HG02840 (cell line): ENCODE results near the gene GDAP1L1.
"Not testable (repeated sequence)": the region's sequence is repeated elsewhere in the genome, so short reads cannot be mapped to it uniquely, and the experiment has no call there.

Experiments used
- ATAC-seq: cut with Tn5 transposase; IDR thresholded peaks from one replicate; pipeline ENCODE4 v1.9.1; 2021; ENCODE audit warnings: mild to moderate bottlenecking, moderate library complexity, moderate number of reproducible peaks; ENCODE audit not compliant: unreplicated experiment, low FRiP score

GDAP1L1 gene

GRCh38 chr20:44219170-44219730 is 27.9 kb upstream of the GDAP1L1 start:
- no peak for ATAC-seq

DNA sequence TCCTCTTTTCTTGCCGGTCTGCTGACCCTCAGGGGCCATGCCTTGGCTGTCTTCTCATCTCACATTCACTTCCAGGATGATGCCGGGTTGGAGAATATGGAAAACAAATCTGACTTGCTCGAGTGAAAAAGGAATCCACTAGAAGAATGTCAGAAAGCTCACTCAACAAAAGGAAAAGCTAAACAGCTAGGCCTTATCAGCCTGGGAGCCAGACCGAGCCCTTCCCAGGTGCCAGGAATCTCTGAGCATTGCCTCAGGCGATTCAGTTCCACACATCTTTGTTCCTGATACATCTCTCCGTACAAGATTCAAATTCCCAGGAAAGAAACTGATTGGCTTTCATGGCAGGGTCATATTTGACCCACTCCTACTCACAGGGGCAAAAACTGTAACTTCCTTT is 27.3 kb upstream of the GDAP1L1 start:
- ATAC-seq, result no peak

GRCh38 chr20:44221368-44221954 is 25.6 kb upstream of the GDAP1L1 start:
- no peak for ATAC-seq

GRCh38 chr20:44222027-44222426 is 25.1 kb upstream of the GDAP1L1 start:
- no peak for ATAC-seq

GRCh38 chr20:44222633-44223368 is 24.3 kb upstream of the GDAP1L1 start:
- ATAC-seq, result no peak

- ATAC-seq, result no peak
These were observed 23.4 kb upstream of the GDAP1L1 start for GRCh38 chr20:44223721-44224120.

- no peak for ATAC-seq
These were observed 22.5 kb upstream of the GDAP1L1 start for GRCh38 chr20:44224637-44225036.

DNA sequence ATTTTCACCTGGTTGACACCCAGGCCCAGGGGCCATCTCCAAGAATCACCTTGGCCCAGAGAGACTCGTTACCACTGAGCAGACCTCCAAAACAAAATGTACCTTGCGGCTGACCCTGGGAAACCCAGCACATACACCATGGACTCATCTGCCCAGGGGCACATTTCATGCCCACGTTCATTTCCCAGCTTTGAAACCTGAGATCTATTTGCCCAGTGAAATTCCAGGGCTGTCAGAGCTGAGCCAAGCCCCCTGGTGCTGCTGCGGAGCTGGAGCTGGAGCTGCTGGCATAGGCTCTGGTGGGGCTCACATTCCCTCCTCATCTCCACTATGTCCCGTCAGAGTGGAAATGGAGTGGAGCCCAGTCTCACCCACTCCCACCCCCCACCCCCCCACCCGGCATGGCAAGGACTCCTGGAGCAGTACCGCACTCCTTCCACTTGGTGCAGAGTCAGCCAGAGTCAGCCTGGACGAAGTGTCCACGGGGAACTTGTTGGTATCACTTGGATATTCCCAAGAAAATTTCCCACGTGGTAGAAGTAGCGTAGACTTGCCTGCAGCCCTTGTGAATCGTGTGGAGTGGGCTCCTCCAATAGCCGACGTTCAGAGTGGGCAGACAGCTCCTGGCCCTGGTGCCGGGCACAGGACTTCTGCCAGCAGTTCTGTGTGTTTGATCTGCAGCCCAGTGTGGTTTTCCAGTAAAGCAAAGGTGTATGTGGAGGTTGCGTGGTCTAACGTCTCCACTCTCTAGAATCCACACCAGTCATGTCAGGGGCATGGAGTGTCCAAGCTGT is 18.4 kb upstream of the GDAP1L1 start:
- no peak for ATAC-seq

GRCh38 chr20:44231193-44231592 is 15.9 kb upstream of the GDAP1L1 start:
- no peak for ATAC-seq

DNA sequence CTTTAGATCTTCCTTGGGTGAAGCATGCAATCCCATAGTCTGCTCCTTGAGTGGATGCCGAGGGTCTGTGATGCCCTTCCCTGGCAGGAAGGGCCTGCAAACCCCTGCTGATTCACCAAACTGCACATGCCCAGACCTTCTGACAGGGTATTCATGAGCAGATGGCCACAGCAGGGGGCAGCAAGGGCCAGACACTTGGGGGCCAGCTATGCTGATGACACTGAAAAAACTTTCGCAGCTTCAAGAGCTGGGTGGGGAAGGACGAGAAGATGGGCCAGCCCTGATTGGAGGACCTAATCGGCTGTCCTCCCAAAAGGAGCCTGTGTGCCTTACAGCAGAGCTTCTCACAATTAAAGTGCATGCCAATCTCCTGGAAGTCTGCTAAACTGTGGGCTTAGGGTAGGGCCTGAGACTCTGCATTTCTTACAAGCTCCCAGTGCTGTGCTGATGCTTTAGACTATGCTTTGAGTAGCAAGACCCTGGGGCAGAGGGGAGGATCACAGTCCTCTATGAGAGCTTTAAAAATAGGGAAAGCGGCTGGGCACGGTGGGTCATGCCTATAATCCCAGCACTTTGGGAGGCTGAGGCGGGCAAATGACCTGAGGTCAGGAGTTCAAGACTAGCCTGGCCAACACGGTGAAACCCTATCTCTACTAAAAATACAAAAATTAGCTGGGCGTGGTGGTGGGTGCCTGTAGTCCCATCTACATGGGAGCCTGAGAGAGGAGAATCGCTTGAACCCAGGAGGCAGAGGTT is 15.2 kb upstream of the GDAP1L1 start:
- ATAC-seq, result no peak

DNA sequence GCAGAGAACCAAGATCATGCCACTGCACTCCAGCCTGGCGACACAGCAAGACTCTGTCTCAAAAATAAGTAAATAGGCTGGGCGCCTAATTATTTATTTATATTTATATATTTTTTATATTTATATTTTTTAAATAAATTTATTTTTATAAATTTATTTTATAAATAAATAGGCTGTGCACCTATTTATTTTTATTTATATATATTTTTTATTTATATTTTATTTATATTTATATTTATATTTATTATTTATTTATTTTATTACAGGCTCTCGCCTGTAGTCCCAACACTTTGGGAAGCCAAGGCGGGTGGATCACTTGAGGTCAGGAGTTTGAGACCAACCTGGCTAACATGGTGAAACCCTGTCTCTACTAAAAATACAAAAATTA is 14.6 kb upstream of the GDAP1L1 start:
- ATAC-seq, result not testable (repeated sequence)

GRCh38 chr20:44233436-44234016 is 13.6 kb upstream of the GDAP1L1 start:
- no peak for ATAC-seq

DNA sequence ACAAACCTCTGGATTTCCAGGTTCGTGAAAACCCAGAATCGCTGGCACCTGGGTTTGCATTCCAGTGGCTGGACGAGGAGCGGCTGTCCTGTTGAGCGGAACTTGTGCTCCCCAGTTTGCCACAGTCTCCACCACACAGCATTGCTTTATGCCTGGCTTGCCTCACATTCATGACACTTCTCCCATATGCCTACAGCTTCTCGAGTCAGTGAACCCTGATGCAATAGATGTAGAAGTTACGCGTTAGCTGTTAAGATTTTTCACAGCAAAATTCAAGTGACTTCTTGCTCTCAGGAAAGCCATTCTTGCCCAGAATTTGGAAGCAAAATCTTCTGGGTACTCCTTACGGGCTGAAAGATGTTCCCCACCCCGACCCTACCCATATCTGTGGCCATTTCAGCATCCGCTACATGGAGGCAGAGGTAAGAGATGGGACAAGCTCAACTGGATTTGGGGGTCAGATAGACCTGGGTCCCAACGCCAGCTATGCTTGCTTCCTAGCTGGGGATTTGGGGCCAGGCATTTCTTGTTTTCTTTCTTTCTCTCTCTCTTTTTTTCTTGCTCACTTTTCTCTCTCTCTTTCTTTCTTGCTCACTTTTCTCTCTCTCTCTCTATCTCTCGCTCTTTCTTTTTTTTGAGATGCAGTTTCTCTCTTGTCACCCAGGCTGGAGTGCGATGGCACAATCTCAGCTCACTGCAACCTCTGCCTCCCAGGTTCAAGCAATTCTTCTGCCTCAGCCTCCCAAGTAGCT is 12.4 kb upstream of the GDAP1L1 start:
- ATAC-seq, result no peak

GRCh38 chr20:44235702-44236101 is 11.4 kb upstream of the GDAP1L1 start:
- no peak for ATAC-seq

DNA sequence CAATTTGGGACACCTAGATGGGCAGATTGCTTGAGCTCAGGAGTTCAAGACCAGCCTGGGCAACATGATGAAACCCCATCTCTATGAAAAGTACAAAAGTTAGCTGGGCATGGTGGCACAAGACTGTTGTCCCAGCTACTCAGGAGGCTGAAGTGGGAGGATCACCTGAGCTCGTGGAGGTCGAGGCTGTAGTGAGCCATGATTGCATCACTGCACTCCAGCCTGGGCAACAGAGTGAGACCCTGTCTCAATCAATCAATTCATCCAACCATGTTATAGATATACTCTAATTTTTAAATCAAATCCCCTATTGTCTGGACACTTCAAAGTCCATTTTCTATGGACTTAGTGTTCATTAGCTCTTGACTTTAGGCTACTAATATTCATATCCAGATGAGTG is 10.3 kb upstream of the GDAP1L1 start:
- ATAC-seq, result not testable (repeated sequence)

GRCh38 chr20:44241796-44242195 is 5.3 kb upstream of the GDAP1L1 start:
- no peak for ATAC-seq

DNA sequence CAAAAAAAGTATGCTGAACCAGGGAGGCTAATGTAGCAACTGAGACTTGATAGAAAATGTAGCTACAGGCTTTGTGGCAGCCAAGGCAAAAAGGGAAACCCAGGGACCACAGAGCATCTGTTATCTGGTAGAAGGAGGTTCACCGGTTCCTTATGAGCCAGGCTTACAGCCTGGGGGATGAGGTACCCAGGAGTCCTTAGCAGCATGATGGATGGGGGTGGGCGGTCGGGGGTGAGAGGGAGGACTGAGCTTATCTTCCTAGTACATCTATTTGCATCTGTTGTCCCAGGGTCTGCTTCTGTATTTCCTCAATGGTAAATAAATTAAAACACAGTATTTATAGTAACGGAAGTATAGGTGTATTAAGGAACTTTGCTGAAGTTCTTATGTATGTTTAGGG is 1.1 kb upstream of the GDAP1L1 start:
- no peak for ATAC-seq

- no peak for ATAC-seq
These were observed 690 bp downstream of the GDAP1L1 start for GRCh38 chr20:44247586-44248409.

GRCh38 chr20:44248410-44248759 is 1.3 kb downstream of the GDAP1L1 start:
- no peak for ATAC-seq
